ENCODE results near the gene FBXO31.

Gene FBXO31

DNA sequence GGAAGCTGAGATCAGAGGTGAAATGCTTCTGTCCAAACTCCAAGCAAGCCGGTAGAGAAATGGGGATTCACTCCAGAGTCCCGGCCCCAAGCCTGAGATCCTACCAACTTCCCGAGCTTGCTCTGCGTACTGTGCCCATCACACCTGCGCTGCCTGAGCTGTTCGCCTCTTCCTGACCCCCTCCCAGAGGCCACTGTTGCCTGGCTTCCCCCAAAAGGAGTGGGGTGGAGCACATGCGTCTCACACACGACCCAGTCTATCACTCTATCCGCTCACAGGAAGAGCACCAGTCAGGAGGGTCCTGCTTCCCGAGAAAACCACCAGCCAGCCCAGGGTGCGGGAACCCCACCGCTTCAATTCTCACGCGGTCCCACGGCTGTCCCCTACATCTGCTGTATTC is 52.9 kb downstream of the FBXO31 start:
- DNase-seq (ENCODE audit: low read depth in 2 of 3, low spot score in 2 of 3): no peak

DNA sequence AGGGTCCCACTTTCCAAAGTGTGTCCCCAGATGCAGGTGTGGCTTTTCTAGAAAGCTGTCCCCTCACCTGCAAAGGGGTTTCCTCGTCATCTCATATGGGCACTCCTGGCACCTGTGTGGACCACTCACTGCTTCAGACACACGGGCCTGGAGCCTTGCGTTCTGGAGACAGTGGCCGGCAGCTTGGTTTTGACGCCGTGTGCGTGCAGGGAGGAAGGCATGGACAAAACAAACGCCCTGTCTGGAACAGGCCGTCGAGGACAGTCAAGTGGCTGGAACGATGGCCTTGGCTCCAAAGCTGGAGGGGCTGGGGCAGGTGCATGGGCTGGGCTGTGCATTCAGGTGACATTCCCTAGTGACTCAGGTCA is 53.3 kb downstream of the FBXO31 start:
- no peak for DNase-seq (ENCODE audit: low read depth in 2 of 3, low spot score in 2 of 3)

DNA sequence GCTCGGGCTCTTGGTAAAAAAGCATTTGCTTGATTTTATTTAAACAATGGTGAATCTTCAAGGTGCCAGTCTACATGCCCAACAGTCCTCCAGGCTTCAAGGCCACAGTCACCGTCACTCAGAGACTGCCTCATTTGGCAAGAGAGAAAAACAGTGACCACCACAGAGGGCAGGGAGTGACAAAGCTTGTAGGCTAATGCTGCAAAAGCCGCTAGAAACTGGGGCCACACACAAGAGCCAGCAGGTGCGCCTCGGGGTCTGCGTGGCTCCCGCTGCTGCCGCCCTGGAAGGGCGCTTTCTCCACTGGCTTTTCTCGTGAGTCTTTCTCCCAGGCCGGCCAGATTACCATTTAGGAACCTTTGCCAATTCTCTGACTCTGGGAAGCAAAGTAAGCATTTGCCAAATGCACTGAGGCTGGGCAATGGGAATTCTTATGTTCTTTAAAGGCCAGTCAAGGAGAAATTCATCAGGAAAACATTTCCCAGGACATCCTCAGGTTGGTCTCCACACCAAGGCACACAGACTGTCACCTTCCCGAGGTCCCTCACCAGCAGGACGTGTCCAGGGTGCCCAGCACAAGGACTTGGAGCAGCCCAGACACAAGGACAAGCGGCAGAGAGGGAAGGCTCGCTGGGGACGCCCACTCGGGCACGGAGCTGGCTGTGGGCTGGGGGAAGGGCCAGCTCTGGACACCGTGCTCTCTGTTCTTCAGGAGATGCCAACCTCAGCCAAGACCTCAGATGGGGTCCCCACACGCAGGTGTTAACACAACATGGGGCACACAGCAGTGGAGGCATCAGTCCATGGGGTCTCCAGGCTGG is 53.9 kb downstream of the FBXO31 start:
- no peak for DNase-seq (ENCODE audit: low read depth in 2 of 3, low spot score in 2 of 3)

DNA sequence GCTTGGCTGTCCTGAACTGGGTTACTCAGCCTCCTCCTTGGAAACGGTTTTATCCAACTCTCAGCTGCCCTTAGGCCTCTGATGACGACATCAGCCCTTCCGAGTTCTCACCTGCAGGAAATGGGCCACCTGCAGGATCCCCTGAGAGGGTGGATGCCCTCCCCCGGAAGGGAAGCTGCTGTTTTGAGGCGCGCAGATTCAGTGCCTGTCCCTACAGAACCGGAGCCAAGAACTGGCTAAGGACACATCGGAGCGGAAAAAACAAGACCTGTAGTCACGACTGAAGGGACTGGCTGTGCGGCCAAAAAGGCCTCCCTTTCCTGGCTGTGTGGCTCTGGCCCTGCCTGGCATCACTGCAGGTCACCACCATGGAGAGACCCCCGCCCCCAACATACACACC is 54.7 kb downstream of the FBXO31 start:
- DNase-seq (ENCODE audit: low read depth in 2 of 3, low spot score in 2 of 3): no peak

DNA sequence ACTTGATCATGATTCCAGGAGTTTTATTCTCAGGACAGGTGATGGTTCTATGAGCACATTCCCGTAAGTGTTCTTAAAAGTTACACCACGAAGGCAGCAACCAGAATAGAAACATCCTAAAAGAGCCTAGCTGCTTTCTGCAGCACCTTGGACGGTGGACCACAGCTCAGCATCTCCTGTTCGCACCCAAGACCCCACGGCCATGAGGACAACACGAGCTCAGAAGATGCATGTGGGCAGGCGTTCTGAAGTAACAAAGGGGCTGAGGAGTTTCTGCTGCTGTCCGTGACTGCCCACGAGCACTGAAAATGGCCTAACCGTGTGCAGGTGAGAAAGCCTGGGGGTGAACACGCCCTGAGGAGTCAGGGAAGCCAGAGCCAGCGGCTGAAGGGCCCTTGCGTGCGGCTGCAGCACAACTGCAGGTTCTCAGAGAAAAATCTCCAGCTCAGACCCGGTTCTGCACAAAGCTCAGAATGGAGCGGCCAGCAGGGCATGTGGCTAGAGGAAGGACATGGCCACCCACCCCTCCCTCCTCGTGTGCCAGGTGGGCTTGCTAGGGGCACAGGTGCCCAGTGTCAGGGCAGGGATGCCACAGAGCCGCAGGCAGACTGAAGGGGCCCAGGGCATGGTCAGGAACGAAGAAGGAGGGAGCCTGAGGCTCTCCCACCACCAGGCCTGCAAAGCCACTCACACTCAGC is 55.6 kb downstream of the FBXO31 start:
- DNase-seq (ENCODE audit: low read depth in 2 of 3, low spot score in 2 of 3): no peak

DNA sequence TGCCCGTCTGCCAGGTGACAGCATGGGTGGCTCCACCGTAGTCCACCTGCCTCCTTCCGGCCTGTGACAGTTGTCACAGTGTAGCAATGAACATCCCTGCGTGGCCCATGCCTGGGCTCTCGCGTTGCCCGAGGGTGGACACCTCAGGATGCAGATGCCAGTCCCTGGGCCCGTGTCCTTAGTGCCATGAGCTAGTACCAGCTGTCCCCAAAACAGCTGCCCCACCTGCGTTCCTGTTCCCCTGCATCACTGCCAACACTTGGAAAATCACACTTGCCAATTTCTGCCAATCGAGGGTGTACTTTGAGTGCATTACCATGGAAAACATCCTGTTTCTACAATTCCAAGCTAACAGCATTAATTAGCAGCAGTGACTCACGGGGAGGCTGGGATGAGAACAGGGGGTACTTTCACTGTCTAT is 57.4 kb downstream of the FBXO31 start:
- DNase-seq (ENCODE audit: low read depth in 2 of 3, low spot score in 2 of 3): no peak

DNA sequence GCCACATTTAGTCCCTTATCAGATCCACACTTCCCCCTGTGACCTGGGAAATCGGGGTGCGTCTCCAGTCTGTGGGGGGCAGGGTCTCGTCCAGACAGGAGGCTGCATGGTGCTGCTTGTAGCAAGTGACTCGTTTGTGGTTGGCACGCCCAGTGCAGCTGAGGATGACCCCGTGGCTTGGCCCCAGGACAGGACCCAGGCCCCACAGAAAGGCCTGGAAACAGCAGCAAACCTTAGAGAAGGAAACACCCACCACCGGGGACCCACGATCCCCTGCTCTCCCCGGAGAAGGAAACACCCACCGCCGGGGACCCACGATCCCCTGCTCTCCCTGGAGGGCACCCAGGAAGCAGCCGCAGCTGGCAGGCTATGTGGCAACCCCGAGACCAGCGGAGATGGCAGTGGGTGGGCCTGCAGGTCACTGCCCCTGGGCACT is 58.1 kb downstream of the FBXO31 start:
- no peak for DNase-seq (ENCODE audit: low read depth in 2 of 3, low spot score in 2 of 3)

DNA sequence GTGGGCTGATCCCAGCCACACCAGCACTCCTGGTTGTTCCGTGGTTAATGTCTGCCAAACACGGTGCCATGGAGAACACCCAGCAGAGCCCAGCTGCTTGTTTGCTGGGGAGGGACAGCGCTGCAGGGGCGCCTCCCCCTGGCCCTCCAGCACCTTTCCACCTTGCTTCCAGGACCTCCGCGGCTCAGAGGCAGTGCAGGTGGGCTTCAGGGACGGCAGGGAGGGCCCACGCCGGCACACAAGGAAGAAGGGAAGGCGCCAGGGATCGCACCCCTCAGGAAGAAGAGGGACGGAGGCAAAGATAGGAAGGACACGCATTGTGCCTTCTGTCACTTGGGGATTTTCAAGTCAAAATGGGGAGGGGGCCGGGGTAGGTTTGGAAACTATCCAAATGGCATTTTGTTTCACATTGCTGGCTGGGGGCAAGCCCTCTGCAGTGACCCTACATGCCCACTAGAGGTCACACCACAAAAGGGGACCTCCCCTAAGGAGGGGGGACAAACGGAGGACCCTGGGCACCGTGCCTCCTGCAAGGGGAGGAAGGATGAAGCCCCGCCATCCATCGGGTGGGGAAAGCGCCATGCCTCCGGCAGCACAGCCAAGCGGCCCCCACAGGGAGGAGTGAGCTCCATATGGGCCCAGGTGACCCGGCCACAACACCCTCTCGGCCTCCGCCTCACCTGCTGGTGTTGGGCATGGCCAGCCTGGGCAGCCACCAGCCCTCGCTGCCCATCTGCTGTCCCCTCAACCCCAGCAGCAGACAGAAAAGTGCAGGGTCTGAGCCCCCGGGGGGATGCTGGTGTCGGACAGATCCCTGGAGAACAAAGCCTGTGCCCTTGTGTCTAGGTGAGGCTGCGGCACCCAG is 58.9 kb downstream of the FBXO31 start:
- DNase-seq (ENCODE audit: low read depth in 2 of 3, low spot score in 2 of 3): no peak

DNA sequence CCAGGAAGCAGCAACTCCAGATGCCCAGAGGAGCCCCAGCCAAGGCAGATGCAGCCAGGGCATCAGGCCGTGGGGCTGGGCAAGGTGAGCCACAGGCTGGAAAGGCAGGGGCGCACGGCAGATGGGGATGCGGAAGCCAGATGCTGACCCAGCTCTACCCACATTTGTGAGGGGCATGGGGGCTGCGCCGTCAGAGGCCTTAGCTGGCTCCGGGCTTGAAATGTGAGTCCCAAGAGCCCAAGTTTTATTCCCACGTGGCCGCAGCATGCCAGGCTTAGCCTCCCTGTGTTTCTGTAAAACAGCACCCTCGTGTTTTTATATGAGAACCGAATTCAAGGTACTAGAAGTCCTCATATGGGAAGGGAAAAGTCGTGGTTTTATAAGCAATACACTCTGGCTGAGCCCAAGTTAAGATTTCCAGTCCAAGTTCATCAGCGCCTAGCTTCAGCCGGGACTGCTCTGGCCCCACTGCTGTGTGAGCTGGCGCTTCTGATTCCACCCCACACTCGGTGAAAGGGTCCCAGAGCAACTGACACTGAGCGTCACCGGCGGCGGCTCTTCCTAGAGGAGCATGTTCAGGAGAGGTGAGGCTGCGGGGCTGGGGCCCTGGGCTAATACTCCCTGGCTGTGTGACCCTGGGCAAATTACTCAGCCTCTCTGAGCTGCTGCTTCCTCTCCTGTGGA is 59.7 kb downstream of the FBXO31 start:
- DNase-seq (ENCODE audit: low read depth in 2 of 3, low spot score in 2 of 3): no peak

DNA sequence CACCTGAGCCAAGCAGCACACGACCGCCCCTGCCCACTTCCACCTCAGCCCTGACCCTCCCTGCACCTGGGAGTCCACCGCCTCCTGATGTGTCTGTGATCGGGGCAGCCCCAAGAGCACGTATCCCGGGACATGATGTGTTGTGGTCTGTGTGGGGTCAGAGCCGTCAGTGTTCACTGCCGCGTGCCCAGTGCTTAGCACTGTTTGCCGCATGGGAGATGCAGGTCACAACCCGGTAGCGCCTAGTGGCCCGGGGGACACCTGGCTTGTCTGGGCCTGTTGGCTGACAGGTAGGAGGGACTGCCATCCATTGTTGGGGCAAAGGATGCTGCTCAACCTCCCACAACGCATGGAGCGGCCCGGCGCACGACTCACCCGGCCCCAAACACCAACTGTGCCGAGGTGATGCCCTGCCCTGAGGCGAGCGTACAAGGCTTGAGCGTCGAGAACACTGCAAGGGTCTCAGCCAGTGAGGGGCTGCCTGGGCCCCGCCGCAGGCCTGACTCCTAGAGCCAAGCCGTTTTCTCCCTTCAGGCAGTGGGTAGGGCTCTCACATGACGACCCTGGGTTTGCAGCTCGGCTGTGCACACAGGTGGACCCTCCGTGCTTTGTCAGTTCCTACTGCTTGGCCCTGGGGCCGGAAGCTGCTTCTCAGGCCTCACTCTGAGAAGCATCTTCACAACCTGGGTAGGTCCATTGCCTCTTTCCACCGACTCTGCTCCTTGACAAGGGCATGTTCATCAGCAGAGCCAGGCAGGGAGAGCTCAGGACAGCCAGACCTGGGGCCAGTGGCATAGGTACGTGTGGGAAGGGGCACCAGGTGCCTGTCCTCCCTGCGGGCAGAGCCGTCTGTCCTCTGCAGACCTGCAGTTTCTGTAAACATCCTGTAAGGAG is 60.5 kb downstream of the FBXO31 start:
- DNase-seq (ENCODE audit: low read depth in 2 of 3, low spot score in 2 of 3): no peak

DNA sequence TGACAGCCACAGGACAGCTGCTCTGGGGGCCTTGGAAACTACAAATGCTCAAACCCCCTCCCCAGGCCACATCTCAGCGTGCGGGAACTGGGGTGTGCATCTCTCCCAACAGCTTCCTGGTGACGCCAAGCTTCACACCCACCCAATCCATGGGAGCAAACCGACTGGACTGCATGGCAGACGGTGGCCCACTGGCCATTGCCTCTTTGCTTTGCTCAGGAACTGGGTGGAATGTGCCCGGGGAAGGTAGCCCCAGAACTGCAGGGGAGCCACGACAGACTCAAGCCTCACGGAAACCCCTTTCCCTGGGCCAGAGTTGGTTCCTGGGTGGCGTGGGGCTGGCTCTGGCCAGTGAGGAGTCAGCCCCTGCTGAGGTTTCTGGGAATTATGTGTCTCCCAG is 61.2 kb downstream of the FBXO31 start:
- DNase-seq (ENCODE audit: low read depth in 2 of 3, low spot score in 2 of 3): no peak

DNA sequence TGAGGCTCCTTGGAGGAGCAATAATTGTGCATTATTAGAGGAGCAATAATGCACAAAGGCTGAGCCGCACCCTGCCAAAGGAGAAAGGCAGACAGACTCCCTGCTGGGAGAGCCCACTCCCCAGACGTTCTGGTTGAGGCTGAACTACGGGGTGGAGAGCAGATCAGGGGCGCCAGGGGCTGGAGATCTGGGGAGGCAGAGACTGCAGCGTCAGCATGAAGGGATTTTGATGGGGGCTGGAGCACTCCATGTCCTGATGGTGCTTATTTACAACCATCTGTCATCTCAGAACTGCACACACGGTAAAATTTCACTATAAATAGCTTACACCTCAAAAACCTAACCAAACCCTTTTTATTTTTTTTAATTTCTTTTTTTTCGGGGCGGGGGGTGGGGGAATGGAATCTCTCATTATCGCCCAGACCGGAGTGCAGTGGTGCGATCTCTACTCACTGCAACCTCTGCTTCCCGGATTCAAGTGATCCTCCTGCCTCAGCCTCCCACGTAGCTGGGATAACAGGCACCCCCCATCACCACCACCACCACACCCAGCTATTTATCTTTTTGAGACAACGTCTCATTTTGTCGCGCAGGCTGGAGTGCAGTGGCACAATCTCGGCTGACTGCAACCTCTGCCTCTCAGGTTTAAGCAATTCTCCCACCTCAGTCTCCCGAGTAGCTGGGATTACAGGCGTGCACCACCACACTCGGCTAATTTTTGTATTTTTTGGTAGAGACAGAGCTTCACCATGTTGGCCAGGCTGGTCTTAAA is 62.1 kb downstream of the FBXO31 start:
- DNase-seq (ENCODE audit: low read depth in 2 of 3, low spot score in 2 of 3): no peak

DNA sequence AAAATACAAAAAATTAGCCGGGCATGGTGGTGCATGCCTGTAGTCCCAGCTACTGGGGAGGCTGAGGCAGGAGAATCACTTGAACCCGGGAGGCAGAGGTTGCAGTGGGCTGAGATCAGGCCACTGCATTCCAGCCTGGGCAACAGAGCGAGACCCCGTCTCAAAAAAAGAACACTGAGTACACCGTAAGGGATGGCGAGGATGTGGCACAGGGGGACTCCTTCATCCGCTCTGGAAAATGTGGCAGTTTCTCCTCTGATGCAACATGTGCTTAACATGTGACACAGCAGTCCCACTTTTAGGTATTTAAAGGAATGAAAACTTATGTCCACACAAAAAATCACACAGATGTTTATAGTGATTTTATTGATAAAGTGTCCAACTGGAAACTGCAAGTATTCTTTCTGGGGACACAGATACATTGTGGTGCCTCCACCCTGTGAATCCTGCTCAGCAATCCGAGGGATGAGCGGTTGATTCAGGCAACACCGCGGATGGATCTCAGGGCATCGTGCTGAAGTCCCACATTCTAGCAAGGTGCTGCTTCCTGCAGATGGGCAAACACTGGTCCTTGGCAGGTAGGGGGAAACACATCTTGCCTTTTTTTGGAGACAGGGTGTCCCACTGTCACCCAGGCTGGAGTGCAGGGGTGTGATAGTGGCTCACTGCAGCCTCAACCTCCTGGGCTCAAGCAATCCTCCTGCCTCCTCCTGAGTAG is 62.9 kb downstream of the FBXO31 start:
- DNase-seq (ENCODE audit: low read depth in 2 of 3, low spot score in 2 of 3): no peak

DNA sequence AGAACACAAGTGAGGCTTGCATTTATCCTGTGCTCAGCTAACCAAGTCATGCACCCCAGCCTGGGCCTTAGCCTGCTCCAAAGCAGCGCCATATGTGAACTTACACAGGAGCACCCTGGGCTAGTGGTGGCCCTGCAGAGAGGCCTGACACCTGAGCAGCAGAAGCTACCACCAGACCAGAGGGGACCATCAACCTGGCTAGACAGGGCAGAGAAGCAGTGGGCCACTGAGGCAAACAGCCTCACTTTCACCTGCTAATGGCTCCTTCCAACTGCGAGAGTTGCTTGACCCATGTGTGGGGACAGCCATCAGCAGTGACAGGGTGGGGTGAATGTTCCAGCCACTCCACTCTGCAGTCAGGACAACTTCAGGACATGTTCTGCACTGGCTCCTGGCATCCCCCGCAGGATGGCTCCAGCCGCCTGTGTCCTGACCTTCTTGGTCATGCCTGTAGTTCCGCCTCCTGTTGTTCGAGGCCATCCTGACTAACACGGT is 63.5 kb downstream of the FBXO31 start:
- no peak for DNase-seq (ENCODE audit: low read depth in 2 of 3, low spot score in 2 of 3)

DNA sequence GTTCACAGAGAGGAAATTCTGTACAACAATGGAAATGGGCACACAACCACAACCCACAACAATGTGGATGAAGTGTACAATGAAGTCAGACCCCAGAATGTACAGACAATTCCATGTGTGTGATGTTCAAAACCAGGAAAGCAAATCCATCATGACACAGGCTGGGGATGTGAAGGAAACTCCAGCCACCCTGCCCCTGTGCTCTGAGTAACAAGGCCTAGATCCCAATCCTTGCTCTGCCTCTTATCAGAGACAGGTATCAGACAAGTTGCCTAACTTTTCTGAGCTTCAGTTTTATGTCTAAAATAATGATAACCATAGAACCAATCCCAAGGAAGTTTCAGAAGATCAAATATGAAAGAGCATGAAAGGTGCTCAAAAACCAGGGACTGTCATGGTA is 64.6 kb downstream of the FBXO31 start:
- no peak for DNase-seq (ENCODE audit: low read depth in 2 of 3, low spot score in 2 of 3)

DNA sequence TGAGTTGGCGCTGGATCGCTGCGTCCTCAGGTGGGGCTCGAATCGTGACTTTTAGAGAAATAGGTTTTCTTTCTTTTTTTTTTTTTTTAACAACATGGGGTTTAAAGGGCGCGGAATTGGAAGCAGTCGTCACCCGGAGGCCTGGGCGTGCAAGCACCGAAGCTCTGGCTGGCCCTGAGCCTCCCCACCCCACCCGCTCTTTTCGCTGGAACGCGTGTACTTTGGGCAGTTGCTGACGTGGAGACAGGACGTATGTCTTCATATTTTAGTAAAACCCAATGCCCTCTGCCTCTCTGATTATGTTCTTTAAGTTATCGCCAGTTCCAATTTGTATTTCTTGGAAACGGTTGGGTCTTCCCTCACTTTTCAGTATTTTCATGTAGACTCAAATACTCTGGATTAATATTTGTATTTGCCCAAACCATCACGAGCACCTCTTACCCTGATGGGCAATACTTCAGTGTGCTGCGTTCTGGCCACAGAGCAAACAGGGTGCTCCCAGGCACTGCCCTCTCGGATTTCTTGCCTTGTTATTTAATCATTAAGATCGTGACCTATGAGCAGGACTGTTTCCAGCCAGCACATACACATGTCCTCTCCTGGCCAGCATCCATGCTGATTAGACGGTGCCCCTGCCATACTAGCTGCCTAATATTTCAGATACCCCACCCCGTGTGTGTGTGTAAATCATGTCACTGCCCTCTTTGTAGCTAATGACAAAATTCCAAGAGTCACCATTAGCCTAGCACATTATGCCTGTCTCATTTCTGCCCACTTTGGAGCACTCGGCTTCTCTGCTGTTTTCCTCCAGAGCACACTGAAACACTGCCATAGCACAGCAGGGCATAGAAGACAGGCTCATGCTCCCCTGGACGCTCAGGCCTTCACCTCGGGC is 65.6 kb downstream of the FBXO31 start:
- no peak for DNase-seq (ENCODE audit: low read depth in 2 of 3, low spot score in 2 of 3)

DNA sequence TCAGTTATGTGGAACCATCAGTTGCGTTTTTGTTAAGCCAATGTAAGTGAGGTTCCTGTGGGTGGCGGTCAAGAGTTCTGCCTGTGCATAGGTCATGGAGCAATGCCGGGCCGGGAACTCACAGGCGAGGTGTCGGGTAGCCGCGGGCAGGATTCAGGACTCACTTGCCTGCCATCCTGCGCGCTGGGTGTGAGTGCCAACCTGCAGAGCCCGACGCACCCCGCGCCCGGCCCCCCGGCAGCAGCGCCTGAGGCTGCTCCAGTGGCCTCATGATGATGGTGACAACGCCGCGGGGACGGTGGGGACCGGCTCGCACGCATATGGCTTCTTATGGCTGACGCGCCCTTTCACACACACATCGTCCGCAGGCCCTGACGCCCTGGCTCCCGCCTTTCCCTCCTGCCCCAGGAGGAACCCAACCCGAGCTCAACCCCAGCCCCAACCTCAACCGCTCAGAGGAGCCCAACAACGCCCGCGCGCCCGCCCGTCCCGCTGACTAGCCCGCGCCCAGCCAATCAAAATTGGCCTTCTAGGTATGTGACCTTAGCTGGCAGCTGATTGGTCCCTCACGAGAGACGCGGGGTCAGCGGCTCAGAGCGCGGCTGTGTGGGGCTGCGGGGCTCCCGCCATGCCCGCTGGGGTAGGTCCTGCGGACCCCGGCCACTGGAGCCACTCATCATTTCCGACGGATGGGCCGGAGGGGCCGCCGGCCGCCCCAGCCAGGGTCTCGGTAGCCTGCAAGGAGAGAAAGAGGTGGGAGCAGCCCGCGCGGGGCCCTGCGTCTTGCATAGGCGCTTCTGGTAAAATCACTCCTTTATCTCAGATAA is 66.4 kb downstream of the FBXO31 start, which contains the start of gene C16orf95:
Gene C16orf95 (minus strand): TSS at position 470 of the 827 bp plus-strand sequence. CDS start 150 bp downstream, at position 320.
- DNase-seq (ENCODE audit: low read depth in 2 of 3, low spot score in 2 of 3): peak; percentile 91 to 99 (median 96)

Measured in activated CD8-positive, alpha-beta memory T cell treated with anti-CD3 and anti-CD28 coated beads for 48 hours (primary cell).